Measurements from ENCODE around the gene MYL5. TPM values are rescaled to one million over a fixed set of nuclear protein-coding genes. Genes with fewer than 3 reads are reported as not detected.

Gene MYL5
- total RNA-seq, 2 experiments from 2014 or later = 14.7 to 17.8 TPM

- CTCF ChIA-PET = no interaction called here
Observed at GRCh38 chr4:677431-678293, 3.3 kb downstream of the MYL5 start.

DNA sequence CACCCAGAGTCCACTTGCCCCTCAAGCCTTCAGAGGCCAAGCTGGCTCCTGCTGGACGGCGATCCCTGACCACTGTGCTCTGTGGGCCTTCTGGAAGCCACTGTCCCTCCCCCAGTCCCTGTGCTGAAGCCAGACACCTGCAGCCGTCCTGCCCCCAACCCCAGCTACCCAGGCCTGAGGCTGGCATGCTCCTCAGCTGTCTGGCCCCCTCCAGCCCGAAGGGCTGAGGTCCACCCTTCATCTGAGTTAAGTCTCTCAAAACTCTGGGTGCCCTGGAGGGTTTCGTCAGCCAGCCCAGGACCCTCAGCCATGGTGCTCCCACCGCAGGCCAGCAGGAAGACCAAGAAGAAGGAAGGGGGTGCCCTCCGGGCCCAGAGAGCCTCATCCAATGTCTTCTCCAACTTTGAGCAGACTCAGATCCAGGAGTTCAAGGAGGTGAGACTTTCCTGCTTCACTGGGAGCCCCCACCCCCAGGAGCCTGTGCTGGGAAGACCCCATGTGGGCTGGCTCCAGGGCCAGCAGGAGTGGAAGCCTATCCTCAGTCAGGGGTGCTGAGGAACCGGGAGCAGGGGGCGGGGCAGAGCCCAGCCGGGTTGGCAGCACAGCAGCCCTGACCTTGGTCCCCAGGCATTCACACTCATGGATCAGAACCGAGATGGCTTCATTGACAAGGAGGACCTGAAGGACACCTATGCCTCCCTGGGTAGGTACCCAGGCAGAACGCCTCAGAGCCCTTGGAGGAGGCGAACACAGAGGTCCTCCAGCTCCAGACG is 4.2 kb downstream of the MYL5 start:
- CTCF ChIA-PET = no interaction called here
- intact Hi-C loops (cut with micrococcal nuclease) = no loop called here
- no peak overlapping the region for H3K4me3 Mint-ChIP-seq

More at GRCh38 chr4:677431-678293, 3.3 kb downstream of the MYL5 start:
- H3K9me3 Mint-ChIP-seq = no peaks in the 10 kb centered on the region
- ATAC-seq (no peak), DNase-seq (peak; percentile 38)
- H3K27me3 Mint-ChIP-seq = no peaks in the 10 kb centered on the region
- H3K4me1 Mint-ChIP-seq (ENCODE audit: low read depth) = peaks cover 20% of the 10 kb centered on the region
- H3K36me3 Mint-ChIP-seq (ENCODE audit: low read depth) = peaks cover 6% of the 10 kb centered on the region
- intact Hi-C loops (cut with micrococcal nuclease) = no loop called here
- POLR2A ChIA-PET = interaction anchor here (1.4 kb wide), 1 partner anchor 13 kb away, joined by 4 read pairs; no protein-coding TSS in a partner anchor
- TF ChIP-seq CTCF (IDR thresholded peaks at IDR 0.05) = no peak
- no peak overlapping the region for H3K27ac Mint-ChIP-seq
- H3K4me3 Mint-ChIP-seq = no peak overlapping the region

GRCh38 chr4:679104-679481 is 4.8 kb downstream of the MYL5 start:
- intact Hi-C loops (cut with micrococcal nuclease) = no loop called here
- POLR2A ChIA-PET = interaction anchor here (1.0 kb wide), 1 partner anchor 15 kb away, joined by 4 read pairs; no protein-coding TSS in a partner anchor

More for the DNA sequence above, 4.2 kb downstream of the MYL5 start:
- Mint-ChIP-seq H3K9me3 (no peaks in the 10 kb centered on the region), H3K27me3 (no peaks in the 10 kb centered on the region), H3K4me1 (ENCODE audit: low read depth) (peaks cover 14% of the 10 kb centered on the region), H3K27ac (no peak overlapping the region), H3K36me3 (ENCODE audit: low read depth) (no peaks in the 10 kb centered on the region)
- no peak for ATAC-seq
- DNase-seq = no peak
- TF ChIP-seq CTCF (IDR thresholded peaks at IDR 0.05) = no peak
- POLR2A ChIA-PET = interaction anchor here (1.4 kb wide), 1 partner anchor 12 kb away, joined by 4 read pairs; no protein-coding TSS in a partner anchor

GRCh38 chr4:679629-680028 is 5.3 kb downstream of the MYL5 start:
- intact Hi-C loops (cut with micrococcal nuclease) = no loop called here
- H3K27me3 Mint-ChIP-seq = no peaks in the 10 kb centered on the region
- ChIA-PET POLR2A (interaction anchor here (1.0 kb wide), 1 partner anchor 16 kb away, joined by 4 read pairs; no protein-coding TSS in a partner anchor), CTCF (no interaction called here)
- H3K36me3 Mint-ChIP-seq (ENCODE audit: low read depth) = no peaks in the 10 kb centered on the region
- H3K4me1 Mint-ChIP-seq (ENCODE audit: low read depth) = peaks cover 14% of the 10 kb centered on the region
- no peak for ATAC-seq
- no peak overlapping the region for H3K4me3 Mint-ChIP-seq
- no peak for DNase-seq
- no peaks in the 10 kb centered on the region for H3K9me3 Mint-ChIP-seq
- no peak for TF ChIP-seq CTCF (IDR thresholded peaks at IDR 0.05)
- H3K27ac Mint-ChIP-seq = no peak overlapping the region

More at GRCh38 chr4:679104-679481, 4.8 kb downstream of the MYL5 start:
- CTCF ChIA-PET = no interaction called here
- Mint-ChIP-seq H3K36me3 (ENCODE audit: low read depth) (no peaks in the 10 kb centered on the region), H3K9me3 (no peaks in the 10 kb centered on the region), H3K4me1 (ENCODE audit: low read depth) (peaks cover 14% of the 10 kb centered on the region), H3K4me3 (no peak overlapping the region), H3K27me3 (no peaks in the 10 kb centered on the region), H3K27ac (no peak overlapping the region)
- DNase-seq (no peak), ATAC-seq (no peak)
- no peak for TF ChIP-seq CTCF (IDR thresholded peaks at IDR 0.05)

Data from activated CD8-positive, alpha-beta T cell treated with anti-CD3 and anti-CD28 coated beads for 36 hours (primary cell).